GM21528 (cell line): ENCODE measurements around the gene APBA3.

Experiments used
- ATAC-seq: cut with Tn5 transposase; IDR thresholded peaks from one replicate; pipeline ENCODE4 v1.9.1; 2021; ENCODE audit warnings: mild to moderate bottlenecking, moderate library complexity; ENCODE audit not compliant: unreplicated experiment, low FRiP score

Gene APBA3

DNA sequence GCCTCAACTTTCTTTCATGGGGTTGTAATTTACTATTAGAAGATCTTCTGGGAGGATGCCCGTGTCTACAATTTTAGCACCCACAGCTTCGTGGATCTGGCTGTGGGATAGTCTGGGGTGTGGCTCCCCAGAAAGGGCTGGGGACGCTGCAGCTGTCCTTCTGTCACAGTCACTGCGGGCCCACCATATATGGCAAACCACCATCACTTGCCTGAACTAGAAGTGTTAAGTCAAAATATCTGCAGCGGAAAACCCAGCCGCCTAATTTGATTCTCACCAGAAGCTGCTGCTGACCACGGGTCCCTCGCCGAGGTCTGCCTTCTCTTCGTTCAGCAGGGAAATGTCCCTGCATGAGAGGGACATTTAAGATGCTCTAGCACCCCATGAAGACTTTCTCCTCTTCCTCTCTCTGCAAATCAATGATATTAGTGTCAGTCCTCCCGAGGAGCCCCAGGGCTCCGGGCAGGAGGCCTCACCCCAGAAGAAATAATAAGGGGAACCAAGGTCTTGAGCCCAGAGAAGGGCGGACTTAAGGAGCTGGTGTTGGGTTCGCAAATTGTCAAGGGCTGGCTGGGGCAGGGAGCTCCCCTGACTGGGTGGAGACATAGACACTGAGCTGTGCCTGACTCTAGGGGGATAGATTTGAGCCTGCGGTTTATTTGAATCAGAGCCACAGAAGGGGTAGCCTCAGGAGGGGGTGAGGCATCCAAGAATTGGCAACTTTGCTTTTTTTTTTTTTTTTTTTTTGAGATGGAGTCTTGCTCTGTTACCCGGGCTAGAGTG is 27.7 kb upstream of the APBA3 start:
- ATAC-seq = no peak

DNA sequence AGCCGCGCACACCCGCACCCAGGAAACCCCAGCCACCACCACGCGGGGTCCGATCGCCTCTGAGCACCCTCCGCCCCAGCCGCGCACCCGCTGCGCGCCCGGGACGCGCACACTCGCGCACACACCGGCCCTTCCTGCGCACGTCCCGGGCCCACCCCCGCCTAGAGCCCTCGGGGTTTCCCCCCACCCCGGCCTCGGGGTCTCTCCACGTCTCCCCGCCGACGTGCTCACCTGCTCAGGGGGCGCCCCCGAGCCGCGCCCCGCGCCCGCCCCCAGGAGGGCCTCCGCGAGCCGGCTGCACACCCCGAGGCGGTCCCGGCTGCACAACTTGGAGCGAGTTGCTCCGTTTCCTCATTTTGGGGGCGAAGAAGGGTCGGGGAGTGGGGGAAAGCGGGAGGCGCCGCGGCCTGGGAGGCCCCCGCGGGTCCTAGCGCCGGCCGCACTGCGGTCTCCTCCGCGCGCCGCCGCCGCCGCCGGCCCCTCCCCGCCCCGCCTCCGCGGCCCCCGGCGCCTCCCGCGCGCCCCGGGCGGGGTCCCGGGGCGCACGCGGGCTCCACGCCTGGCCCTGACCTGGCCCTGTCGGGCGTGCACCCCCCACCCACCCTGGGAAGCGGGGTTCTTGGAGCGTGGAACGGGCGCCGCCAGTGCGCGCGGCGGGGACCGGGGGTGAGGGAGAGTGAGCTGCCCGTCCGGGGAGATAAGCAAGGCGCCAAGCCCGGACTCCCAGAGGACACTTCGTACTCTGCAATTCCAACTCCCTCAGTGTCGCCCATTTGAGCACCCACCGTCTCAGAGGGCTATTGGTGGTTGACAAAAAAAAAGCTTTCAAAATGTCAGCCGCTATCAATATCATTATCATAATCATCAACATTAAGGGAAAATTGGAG is 24.7 kb upstream of the APBA3 start, which contains the start of gene MATK:
TSS of gene MATK (minus strand) at position 444 of the 887 bp plus-strand sequence. CDS start 1,246 bp downstream, outside the sequence.
- no peak for ATAC-seq

DNA sequence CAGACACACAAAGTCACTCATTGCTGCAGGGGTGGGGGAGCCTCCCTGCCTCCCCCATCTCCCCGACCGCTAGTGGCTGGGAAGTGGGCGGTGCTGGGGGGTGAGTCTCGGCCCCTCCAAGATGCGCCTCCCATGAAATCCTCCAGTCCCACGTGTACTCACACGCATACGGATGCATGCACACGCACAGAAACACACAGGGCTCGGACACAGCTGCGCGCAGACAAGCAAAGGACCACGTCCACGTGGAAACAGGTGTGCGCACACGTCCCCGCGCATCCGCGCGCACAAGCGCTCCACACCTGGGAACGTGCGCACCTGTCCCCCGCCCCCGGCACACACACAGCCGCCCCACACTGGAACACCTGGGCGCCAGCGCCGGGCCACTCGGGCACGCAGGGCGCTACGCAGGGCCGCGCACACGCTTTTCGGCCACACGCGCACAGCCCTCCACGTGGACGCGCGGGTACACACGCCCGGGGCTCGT is 24.0 kb upstream of the APBA3 start:
- no peak for ATAC-seq

DNA sequence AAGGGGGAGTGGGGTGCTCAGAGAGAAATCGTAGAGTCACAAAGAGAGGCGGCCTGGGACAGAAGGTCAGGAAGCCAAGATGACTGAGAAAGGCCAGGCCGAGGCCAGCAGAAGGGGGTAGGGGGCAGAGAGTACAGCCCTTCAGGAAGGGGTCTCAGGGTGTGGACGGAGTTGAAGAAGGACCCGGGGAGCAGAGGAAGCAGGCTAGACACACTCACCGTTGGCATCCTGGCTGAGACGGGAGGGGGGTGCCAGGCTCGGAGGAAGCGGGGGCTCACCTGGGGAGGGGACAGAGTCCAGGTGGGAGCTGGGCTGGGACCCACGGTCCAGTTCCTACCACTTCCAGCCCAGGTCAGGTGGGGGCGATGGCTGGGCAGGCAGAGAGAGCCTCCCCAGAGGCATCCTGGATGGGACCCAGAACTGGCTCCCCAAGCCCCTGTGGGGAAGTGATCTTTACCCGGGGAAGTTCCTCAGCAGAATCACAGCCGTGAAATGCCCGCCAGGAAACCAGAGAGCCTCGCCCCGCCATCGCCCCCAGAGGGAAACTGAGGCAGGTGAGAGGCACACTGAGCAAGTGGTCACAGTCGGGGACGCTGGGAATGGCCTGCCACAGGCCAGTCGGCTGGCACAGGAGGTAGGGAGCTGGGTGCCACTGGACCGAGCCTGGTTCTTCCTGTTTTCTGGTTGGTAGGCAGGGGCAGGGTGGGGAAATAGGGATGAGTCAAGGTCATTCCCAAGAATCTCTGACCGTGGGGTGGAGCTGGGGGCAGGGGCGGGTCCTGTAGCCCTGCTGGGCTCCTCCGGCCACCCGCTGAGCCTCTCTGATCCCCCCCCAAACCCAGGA is 23.3 kb upstream of the APBA3 start:
- no peak for ATAC-seq

DNA sequence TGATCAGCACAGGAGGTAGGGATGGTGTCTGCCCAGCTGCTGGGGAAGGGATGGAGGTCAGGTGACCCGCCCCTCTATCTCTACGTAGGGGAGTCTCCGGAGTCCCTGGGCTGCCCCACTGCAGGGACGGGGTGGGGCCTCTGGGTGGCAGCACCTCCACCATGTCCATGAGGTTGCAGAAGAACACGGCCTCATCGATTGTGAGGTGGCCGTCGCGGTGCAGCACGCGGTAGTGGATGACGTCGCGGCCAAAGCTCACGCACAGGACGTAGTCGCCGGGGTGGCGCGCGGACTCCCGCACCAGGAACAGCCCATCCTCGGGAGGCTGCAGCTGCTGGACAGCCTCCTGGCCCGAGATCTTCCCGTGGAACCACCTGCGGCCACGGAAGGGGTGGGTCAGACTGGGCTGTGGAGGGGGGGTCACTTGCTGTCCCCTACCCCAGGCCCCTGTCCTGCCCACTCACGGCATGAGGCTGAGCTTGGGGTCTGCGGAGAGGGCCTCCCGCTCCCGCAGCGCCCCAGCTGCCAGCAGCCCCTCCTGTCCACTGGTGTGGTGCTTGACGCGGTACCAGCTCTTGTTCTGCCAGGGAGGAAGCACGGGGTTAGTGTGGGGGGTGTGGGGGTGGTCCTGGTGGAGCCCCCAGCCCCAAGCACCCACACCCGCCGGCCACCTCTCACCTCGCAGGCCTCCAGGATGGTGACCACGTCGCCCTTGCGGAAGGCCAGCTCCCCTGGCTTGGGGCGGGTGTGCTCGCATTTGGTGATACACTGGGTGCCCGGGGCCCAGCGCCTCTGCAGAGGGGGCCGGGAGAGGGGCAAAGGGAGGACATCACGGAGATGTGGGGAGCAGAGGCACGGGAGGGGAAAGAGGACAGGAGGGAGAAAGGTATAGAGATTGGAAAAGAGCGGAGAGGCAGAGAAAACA is 22.4 kb upstream of the APBA3 start:
- ATAC-seq = no peak

DNA sequence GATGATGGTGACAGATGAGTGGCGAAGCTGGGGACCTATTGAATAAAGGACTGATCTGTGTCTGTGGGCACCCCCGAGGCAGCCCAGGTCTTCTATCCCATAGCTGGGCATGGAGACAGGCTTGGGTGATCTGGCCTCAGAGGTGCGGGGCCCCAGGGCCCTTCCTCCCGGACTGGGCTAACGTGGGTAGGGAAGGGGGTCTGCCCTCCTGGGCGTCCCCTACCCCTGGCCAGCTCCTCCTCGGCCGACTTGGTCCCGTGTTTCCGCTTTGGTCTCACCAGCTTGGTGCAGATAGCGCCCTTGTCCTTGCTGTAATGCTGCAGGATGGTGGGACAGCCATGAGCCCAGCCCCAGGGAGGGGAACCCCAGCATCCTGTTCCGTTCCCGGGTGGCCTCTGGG is 21.4 kb upstream of the APBA3 start:
- no peak for ATAC-seq

DNA sequence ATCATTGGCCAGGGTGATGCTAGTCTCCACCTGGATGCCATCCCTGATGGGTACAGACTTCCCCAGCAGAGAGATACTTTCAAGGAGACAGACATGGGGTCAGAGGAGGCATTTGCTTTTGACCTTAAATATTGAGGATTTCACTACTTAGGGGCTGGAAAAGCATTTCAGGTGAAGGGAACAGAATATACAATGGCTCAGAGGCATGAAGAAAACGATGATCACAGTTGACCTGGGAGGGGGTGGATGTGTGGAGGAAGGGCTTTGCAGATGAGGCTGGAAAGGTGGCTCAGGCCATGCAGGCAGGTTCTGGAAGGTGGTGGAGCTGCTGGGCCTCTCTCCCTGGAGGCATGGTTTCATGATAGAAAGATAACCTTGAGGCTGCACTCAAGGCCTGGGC is 20.8 kb upstream of the APBA3 start:
- no peak for ATAC-seq

DNA sequence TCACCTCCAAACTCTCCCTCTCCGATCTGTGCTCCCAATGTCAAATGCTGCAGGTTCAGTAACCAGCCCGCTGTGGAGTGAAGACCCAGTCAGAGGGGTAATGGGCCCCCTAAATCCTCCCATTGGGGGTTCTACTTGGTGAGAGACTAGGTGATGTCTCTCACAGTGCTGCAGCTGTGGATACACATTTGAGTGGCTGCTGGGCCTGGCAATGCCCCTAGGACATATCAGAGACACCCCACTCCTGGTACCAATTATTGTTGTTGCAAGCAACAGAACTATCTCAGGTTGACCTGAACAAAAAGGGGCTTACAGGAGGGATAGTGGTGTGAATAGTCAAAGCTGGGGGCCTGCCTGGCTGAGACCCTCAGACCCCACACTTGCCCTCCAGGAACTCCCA is 20.1 kb upstream of the APBA3 start:
- no peak for ATAC-seq

DNA sequence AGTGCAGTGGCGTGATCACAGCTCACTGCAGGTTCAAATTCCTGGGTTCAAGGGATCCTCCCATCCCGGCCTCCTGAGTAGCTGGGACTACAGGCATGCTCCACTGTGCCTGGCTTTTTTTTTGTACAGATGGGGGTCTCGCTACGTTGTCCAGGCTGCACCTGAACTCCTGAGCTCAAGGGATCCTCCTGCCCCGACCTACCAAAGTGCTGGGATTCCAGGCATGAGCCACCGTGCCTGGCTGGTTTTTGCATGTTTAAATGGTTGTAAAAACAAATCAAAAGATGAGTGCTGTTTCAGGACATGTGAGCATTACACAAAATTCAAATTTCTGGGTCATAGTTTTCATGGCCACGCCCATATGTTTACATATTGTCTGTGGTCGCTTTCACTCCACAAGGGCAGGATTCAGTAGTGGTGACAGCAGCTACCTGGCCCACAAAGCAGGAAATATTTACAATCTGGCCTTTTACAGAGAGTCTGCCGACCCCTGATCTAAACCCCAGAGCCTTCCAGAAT is 19.4 kb upstream of the APBA3 start:
- ATAC-seq = no peak

DNA sequence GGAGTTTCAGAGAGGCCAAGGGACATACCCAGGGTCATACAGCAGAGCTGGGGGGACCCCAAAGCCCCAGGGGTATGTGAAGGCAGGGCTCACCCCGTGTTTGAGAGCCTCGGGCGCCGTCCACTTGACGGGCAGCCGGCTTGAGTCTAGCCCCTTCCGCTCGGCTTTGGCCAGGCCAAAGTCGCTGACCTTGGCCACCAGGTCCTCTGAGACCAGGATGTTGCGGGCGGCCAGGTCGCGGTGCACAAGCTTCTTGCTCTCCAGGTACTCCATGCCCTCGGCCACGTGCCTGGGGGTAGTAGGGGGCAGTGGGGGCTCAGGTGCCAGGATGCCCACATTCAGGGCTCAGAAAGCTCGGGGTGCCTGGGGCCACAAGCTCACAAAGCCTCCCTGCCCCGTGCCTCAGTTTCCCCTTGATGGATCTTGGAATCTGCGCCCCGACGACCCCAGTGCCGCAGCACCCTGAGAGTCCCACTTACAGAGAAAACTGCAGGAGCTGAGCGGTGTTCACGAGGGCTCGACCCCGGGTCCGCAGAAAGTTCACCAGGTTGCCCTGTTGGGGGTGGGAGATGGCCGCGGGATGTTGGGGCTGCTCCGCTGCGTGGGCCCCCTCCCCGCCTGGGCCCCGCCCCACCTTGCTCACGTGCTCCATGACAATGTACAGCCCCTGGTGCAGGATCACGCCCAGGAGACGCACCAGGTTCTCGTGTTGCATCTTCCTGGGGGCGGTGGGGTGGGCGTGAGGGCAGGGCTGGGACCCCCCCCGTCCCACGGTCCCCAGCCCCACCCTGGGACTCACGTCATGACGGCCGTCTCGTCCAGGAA is 17.6 kb upstream of the APBA3 start:
- ATAC-seq = no peak

DNA sequence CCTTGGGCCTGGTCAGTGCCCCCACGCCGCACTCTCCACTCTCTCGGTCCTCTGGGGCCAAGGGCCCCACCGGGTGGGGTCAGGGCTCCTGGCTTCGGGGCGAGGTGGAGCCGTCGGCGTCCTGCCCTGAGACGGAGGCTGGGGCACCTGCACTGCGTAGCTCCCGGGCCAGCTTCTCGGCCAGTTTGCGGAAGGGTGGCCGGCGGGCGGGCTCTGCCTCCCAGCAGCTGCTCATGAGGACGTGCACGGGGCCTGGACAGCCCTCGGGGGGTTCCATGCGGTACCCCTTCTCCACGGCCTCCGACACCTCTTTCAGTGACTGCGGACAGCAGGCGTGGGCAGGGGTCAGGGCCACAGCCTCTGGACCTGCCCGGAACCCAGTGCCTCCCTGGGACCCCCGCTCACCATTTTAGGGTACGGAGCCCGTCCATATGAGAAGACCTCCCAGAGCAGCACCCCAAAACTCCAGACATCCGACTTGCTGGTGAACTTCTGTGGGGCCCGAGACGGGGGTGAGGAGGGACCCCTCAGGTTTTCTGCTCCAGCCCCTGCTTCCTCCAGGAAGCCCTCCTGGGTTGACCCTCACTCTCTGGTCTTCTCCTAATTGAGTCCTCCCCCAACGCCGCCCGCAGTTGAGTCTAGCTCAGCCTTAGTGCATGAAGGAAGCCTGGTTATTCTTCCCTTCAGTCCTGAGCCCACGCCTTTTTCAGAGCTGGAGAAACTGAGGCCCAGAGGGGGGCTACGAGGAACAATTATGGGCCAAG is 16.8 kb upstream of the APBA3 start:
- no peak for ATAC-seq

DNA sequence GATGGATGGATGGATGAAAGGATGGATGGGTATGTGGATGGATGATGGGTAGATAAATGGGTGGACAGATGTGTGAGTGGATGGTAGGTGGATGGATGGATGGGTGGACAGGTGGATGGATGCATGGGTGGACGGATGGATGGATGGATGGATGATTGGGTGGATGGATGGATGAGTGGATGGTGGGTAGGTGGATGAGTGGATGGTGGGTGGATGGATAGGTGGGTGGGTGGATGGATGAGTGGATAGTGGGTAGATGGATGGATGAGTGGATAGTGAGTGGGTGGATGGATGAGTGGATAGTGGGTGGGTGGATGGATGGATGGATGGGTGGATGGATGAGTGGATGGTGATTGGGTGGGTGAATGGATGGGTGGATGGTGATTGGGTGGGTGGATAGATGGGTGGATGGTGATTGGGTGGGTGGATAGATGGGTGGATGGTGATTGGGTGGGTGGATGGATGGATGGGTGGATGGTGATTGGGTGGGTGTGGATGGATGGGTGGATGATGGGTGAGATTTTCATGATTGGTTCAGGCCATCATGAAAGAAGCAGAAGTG is 15.1 kb upstream of the APBA3 start:
- ATAC-seq = no peak

DNA sequence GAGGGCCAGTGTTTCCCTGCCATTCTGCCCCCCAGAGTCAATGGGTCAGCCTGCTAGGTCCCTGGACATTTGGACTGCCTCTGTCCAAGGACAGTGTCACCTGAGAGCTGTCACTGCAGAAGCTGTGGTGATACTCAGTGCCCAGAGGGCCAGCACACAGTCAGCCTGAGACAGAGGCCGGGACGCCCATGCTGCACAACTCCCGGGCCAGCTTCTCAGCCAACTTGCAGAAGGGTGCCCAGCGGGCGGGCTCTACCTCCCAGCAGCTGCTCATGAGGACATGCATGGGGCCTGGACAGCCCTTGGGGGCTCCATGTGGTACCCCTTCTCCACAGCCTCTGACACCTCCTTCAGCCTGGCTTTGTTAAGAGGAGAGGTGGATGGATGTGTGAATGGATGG is 14.3 kb upstream of the APBA3 start:
- no peak for ATAC-seq

DNA sequence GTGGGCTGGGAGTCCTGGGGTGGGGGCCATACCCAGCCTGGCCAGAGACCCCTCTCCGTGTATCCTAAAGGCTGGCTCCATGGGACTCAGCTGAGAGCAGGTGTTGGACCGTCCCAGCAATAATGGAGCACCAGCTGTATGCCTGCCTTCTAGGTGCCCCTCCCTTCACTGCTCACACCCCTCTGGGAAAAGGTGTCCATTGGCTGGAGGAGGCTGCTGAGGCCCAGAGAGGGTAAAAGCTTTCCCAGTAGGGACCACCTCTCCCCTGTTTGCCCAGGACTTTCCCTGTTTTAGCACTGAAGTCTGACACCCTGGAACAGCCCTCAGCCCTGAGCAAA is 13.9 kb upstream of the APBA3 start:
- no peak for ATAC-seq

DNA sequence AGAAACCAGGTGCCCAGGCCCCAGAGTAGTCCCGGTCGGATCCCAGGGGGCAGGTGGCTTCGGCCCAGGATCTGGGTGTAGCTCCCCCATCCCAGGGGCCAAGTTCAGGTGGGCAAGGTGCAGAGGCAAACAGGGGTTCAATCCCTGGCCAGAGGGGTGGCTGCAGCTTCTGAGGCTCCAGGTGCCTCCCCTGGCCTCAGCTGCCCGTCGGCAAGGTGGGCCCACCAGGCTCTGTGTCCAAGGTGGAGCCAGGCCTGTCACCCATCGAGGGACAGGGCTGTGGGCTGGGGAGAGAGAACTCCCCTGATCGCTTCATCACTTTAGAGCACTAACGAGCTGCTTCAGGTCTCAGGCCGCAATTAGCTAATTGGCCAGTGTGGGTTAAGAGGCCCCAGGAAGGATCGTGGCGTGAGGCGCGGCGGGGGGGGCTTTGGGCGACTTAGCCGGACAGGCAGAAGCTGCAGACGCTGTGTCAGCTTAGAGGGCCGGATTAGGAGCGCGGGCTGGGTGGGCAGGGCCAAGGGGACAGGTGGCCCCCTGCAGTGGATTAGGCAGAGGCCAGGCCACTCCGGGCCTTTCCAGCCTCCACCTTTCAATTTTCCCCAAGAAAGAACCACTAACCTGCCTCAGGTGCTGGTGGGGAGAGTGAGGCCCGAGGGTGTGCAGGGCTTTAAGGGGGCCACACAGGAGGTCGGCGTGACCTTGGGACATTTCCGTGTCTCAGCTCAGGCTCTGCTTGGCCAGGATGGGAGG is 13.3 kb upstream of the APBA3 start:
- ATAC-seq = no peak

DNA sequence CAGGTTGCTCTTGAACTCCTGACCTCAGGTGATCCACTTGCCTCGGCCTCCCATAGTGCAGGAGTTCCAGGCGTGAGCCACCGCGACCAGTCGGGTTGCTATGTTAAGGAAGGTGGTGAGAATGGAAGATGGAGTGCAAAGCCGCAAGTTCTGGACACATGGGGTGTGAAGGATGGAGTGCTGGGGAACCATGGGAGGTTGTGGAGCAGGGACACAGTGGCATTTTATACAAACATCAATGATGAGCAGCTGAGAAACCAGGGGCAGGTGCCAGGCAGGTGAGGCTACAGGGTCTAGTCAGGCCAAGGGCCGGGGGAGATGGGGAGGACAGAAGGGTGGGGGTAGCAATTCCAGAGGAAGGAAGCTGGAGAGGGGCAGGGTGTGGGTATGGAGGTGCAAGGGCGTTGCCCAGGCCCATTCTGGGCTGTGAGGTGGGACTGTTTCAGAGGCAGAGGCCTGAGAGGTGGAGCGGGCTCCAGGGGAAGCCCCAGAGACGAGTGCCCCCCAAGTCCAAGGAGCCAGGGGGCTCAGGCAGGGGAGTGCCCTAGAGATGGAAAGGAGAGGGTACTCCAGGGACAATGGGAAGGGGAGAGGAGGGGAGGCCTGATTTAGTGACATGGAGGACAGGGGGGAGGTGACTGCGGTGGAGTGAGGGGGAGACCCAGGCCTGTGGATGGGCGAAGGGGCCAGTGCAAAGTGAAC is 12.5 kb upstream of the APBA3 start:
- no peak for ATAC-seq
